ENCODE data around the gene PRKG1. TPM values are rescaled to one million over a fixed set of nuclear protein-coding genes. Genes with fewer than 3 reads are reported as not detected.
A peak's percentile ranks its signal among the peaks of the same experiment; 100 is the strongest.

Gene PRKG1
- total RNA-seq, 1 donor from 2014 or later = 50.2 TPM

- no peak for DNase-seq (ENCODE audit: low spot score in 2 of 2)
- intact Hi-C loops (cut with DNase I) = no loop called here
- no peaks in the 10 kb centered on the region for H3K9me3 ChIP-seq
- no peaks in the 10 kb centered on the region for H3K36me3 ChIP-seq
- peaks cover 0 to 48% of the 10 kb centered on the region in 2 donors for H3K4me1 ChIP-seq
- no peaks in the 10 kb centered on the region for H3K27me3 ChIP-seq
- H3K4me3 ChIP-seq = no peak overlapping the region
- TF ChIP-seq CTCF (IDR thresholded peaks at IDR 0.05) = no peak
- H3K27ac ChIP-seq = no peak overlapping the region
Measured at GRCh38 chr10:51113007-51113406, 38.7 kb downstream of the PRKG1 start.

- no peaks in the 10 kb centered on the region for H3K27me3 ChIP-seq
- H3K27ac ChIP-seq = peak overlapping the region in 1 of 2 donors; percentile 32
- DNase-seq (ENCODE audit: low spot score in 2 of 2) = no peak
- H3K9me3 ChIP-seq = no peaks in the 10 kb centered on the region
- no peak for TF ChIP-seq CTCF (IDR thresholded peaks at IDR 0.05)
- peaks cover 0 to 30% of the 10 kb centered on the region in 2 donors for H3K4me1 ChIP-seq
- H3K36me3 ChIP-seq = no peaks in the 10 kb centered on the region
- intact Hi-C loops (cut with DNase I) = no loop called here
- H3K4me3 ChIP-seq = no peak overlapping the region
Measured at GRCh38 chr10:51117053-51117660, 42.9 kb downstream of the PRKG1 start.

- Histone ChIP-seq H3K9me3 (no peaks in the 10 kb centered on the region), H3K36me3 (no peaks in the 10 kb centered on the region), H3K27ac (peak overlapping the region; percentile 22 to 32), H3K4me1 (peaks cover 0 to 23% of the 10 kb centered on the region in 2 donors), H3K4me3 (no peak overlapping the region), H3K27me3 (no peaks in the 10 kb centered on the region)
- TF ChIP-seq CTCF (IDR thresholded peaks at IDR 0.05) = no peak
- DNase-seq (ENCODE audit: low spot score in 2 of 2) = no peak
- intact Hi-C loops (cut with DNase I) = no loop called here
Measured at GRCh38 chr10:51117794-51118193, 43.5 kb downstream of the PRKG1 start.

- Histone ChIP-seq H3K9me3 (no peaks in the 10 kb centered on the region), H3K27me3 (no peaks in the 10 kb centered on the region), H3K4me1 (peaks cover 0 to 18% of the 10 kb centered on the region in 2 donors), H3K36me3 (no peaks in the 10 kb centered on the region), H3K27ac (peak overlapping the region in 1 of 2 donors; percentile 37), H3K4me3 (no peak overlapping the region)
- TF ChIP-seq CTCF (IDR thresholded peaks at IDR 0.05) = no peak
- intact Hi-C loops (cut with DNase I) = no loop called here
- DNase-seq (ENCODE audit: low spot score in 2 of 2) = no peak
Measured at GRCh38 chr10:51119441-51119840, 45.2 kb downstream of the PRKG1 start.

GRCh38 chr10:51121861-51122260 lies 47.6 kb downstream of the PRKG1 start:
- Histone ChIP-seq H3K9me3 (no peaks in the 10 kb centered on the region), H3K36me3 (no peaks in the 10 kb centered on the region), H3K4me1 (peaks cover 0 to 18% of the 10 kb centered on the region in 2 donors), H3K27ac (no peak overlapping the region), H3K4me3 (no peak overlapping the region), H3K27me3 (no peaks in the 10 kb centered on the region)
- intact Hi-C loops (cut with DNase I) = no loop called here
- TF ChIP-seq CTCF (IDR thresholded peaks at IDR 0.05) = no peak
- DNase-seq (ENCODE audit: low spot score in 2 of 2) = no peak

- Histone ChIP-seq H3K4me1 (peaks cover 0 to 5% of the 10 kb centered on the region in 2 donors), H3K36me3 (no peaks in the 10 kb centered on the region), H3K27me3 (no peaks in the 10 kb centered on the region), H3K27ac (no peak overlapping the region), H3K9me3 (no peaks in the 10 kb centered on the region), H3K4me3 (no peak overlapping the region)
- intact Hi-C loops (cut with DNase I) = no loop called here
- DNase-seq (ENCODE audit: low spot score in 2 of 2) = no peak
- TF ChIP-seq CTCF (IDR thresholded peaks at IDR 0.05) = no peak
Measured at GRCh38 chr10:51124852-51125251, 50.6 kb downstream of the PRKG1 start.
